Caco-2 (cell line): ENCODE data around the gene NAB1. TPM values are rescaled to one million over a fixed set of nuclear protein-coding genes. Genes with fewer than 3 reads are reported as not detected.

Source experiments
- BruUV-seq: library from RNA; stranded (reverse); fragments of 400-500 nt; replicated peaks from 2 replicates; lab custom pipeline; 2021; lab: Mats Ljungman, UMichigan
- CTCF ChIA-PET: fragments of 300-600 bp; sonication (Branson Sonifier 250); formaldehyde crosslinking; loops from one replicate; lab custom pipeline; 2022; ENCODE audit warnings: antibody characterized with exemption; lab: Charles Lee
- POLR2A ChIA-PET: fragments of 300-600 bp; sonication (Branson Sonifier 250); formaldehyde crosslinking; loops from one replicate; lab custom pipeline; 2022; ENCODE audit warnings: antibody characterized with exemption; lab: Charles Lee
- DNase-seq, 2 experiments: peaks; one replicate each; pipeline versions ENCODE4 v3.0.0 to v3.0.0-alpha.2; 2020 to 2022
- H3K27me3 ChIP-seq: replicated peaks from 2 replicates; pipeline ENCODE4 v1.6.0; 2011; ENCODE audit warnings: low read length; ENCODE audit not compliant: control insufficient read depth, insufficient read depth
- H3K36me3 ChIP-seq: 2 replicates; pipeline ENCODE4 v1.5.1; 2011; ENCODE audit warnings: low read length; ENCODE audit not compliant: control insufficient read depth, insufficient read depth
- H3K4me1 ChIP-seq: fragments of 250-450 bp; sonication (Bioruptor Pico); 2 replicates; pipeline ENCODE4 v1.5.1; 2020; ENCODE audit warnings: mild to moderate bottlenecking
- H3K4me3 ChIP-seq: 2 replicates; pipeline ENCODE4 v1.5.1; 2011; ENCODE audit warnings: low read depth, mild to moderate bottlenecking, control low read depth, low read length
- H3K9me3 ChIP-seq: fragments of 250-450 bp; sonication (Bioruptor Pico); 2 replicates; pipeline ENCODE4 v1.5.1; 2020; ENCODE audit warnings: mild to moderate bottlenecking, moderate library complexity
- H3K27ac Mint-ChIP-seq: one replicate; pipeline ENCODE4 v1.8.0; 2022; ENCODE audit warnings: mixed read lengths; ENCODE audit not compliant: unreplicated experiment
- H3K27me3 Mint-ChIP-seq: one replicate; pipeline ENCODE4 v1.8.0; 2022; ENCODE audit warnings: mixed read lengths; ENCODE audit not compliant: insufficient read depth, unreplicated experiment
- H3K36me3 Mint-ChIP-seq: one replicate; pipeline ENCODE4 v1.8.0; 2022; ENCODE audit warnings: mild to moderate bottlenecking, mixed read lengths; ENCODE audit not compliant: insufficient read depth, unreplicated experiment
- H3K4me1 Mint-ChIP-seq: one replicate; pipeline ENCODE4 v1.8.0; 2022; ENCODE audit warnings: low read depth, mixed read lengths; ENCODE audit not compliant: unreplicated experiment
- H3K4me3 Mint-ChIP-seq: one replicate; pipeline ENCODE4 v1.8.0; 2022; ENCODE audit warnings: mild to moderate bottlenecking, moderate library complexity, mixed read lengths; ENCODE audit not compliant: unreplicated experiment
- H3K9me3 Mint-ChIP-seq: one replicate; pipeline ENCODE4 v1.8.0; 2022; ENCODE audit warnings: mixed read lengths; ENCODE audit not compliant: unreplicated experiment
- intact Hi-C: fragments of 100-400 bp; cut with micrococcal nuclease; formaldehyde crosslinking; loops from one replicate; pipeline ENCODE4 v1.10.0; 2022; ENCODE audit not compliant: unreplicated experiment
- total RNA-seq: library from RNA; stranded (reverse); gene quantifications from 2 replicates; pipeline ENCODE4 v1.2.3, GENCODE V29; 2022
- TF ChIP-seq, protein P1 (sequence below), 2 experiments: fragments of 200-600 bp in 1 of 2; IDR thresholded peaks; 1 replicate in 1 of 2; 2 replicates in 1 of 2; pipeline versions ENCODE4 v1.5.1 to v1.8.0; 2011 to 2022; ENCODE audit warnings: antibody characterized with exemption in 1 of 2, control low read depth in 1 of 2, inconsistent platforms in 1 of 2, low read depth in 1 of 2, low read length in 1 of 2, mild to moderate bottlenecking in 1 of 2, moderate library complexity in 1 of 2; ENCODE audit not compliant: insufficient read depth in 1 of 2, severe bottlenecking in 1 of 2, unreplicated experiment in 1 of 2

NAB1 gene
- total RNA-seq, 1 experiment from 2014 or later, result 88.1 TPM

DNA sequence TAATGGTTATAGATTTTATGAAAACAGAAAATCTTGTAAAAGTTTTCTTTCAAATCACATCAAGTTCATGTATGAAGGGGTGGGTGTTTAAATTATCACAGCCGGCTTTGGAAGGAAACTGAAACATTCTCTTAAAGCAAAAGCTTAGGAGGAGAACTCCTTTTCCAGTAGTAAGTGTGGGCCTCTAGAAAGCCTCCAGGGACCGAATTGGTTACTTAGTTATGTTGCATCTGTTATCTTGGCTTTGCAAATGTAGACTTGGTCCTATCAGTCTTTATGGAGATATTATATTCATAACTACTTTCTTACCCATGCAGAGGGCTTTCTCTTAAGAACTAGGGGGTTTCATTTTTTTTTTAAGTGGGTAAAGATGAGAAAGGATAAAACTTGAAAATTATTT is 7.4 kb downstream of the NAB1 start:
- H3K9me3 ChIP-seq, result no peaks in the 10 kb centered on the region
- CTCF ChIA-PET, result no interaction called here
- Mint-ChIP-seq H3K36me3 (peaks cover 13% of the 10 kb centered on the region), H3K27me3 (no peaks in the 10 kb centered on the region), H3K4me3 (no peak overlapping the region), H3K9me3 (no peaks in the 10 kb centered on the region), H3K4me1 (peaks cover 8% of the 10 kb centered on the region), H3K27ac (no peak overlapping the region)
- BruUV-seq, result no TSS peak
- intact Hi-C loops, result loop anchor here (10.0 kb wide), 1 partner anchor 272 kb away; no protein-coding TSS in a partner anchor
- no peaks in the 10 kb centered on the region for H3K27me3 ChIP-seq
- TF ChIP-seq, protein P1, sequence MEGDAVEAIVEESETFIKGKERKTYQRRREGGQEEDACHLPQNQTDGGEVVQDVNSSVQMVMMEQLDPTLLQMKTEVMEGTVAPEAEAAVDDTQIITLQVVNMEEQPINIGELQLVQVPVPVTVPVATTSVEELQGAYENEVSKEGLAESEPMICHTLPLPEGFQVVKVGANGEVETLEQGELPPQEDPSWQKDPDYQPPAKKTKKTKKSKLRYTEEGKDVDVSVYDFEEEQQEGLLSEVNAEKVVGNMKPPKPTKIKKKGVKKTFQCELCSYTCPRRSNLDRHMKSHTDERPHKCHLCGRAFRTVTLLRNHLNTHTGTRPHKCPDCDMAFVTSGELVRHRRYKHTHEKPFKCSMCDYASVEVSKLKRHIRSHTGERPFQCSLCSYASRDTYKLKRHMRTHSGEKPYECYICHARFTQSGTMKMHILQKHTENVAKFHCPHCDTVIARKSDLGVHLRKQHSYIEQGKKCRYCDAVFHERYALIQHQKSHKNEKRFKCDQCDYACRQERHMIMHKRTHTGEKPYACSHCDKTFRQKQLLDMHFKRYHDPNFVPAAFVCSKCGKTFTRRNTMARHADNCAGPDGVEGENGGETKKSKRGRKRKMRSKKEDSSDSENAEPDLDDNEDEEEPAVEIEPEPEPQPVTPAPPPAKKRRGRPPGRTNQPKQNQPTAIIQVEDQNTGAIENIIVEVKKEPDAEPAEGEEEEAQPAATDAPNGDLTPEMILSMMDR (IDR thresholded peaks at IDR 0.05; ENCODE audit: insufficient read depth in 1 of 2, low read depth in 1 of 2, low read length in 1 of 2, severe bottlenecking in 1 of 2, unreplicated experiment in 1 of 2), result no peak
- POLR2A ChIA-PET, result no interaction called here
- no peak for DNase-seq
- no peaks in the 10 kb centered on the region for H3K4me1 ChIP-seq
- no peak overlapping the region for H3K4me3 ChIP-seq
- no peaks in the 10 kb centered on the region; the same call in 1 of the 2 replicates for H3K36me3 ChIP-seq

DNA sequence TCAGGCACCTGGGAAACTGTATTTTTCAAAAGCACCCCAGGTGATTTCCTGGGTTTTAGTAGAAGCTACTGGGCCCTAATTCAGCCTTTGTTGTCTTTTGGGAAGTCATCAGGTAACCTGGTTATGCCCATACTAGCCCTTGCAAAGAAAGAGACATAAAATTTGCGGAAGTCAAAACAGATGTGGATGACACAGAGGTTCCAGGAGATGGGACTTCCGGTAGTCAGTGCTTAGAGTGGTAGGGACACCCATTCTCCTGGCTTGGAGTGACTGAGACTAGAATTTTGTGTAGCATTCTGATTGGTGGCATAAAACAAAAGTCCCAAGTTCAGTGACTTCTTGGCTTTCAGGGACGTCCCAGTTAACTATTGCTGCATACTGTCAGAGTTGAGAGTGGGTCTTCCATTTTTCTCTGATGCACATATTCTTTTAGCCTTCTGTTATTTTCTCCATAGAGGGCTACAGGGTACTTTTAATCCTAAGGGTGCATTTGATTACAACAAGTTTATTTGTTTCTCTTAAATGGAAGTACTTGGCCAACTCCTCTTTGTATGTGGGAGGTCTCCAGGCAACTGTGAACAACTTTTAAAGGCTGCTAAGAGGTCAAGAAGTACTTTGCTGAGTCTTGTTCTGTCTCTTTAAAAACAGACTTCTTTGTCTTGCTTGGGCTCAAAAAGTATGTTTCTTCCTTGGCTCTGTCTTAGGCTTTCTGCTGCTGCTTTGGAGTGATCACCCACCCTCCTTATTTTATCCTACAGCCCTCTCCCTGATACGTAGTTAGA is 8.8 kb downstream of the NAB1 start:
- intact Hi-C loops, result loop anchor here (10.0 kb wide), 1 partner anchor 273 kb away; no protein-coding TSS in a partner anchor
- H3K36me3 ChIP-seq, result no peaks in the 10 kb centered on the region; the same call in 1 of the 2 replicates

DNA sequence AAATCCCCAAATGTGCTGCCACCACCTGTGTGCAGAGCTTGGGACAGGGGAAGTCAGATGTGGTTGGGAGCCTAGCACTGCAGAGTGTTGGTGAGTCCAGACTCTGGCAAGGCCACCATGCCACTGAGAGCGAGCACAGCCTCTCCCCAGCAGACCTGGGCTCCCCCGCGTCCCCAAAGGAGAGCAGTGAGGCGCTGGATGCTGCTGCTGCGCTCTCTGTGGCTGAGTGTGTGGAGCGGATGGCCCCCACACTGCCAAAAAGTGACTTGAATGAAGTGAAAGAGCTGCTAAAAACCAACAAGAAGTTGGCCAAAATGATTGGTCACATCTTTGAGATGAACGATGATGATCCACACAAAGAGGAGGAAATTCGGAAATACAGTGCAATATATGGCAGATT is 10.7 kb downstream of the NAB1 start:
- peaks cover 14% of the 10 kb centered on the region for H3K4me1 Mint-ChIP-seq
- TF ChIP-seq, protein P1 (IDR thresholded peaks at IDR 0.05; ENCODE audit: insufficient read depth in 1 of 2, low read depth in 1 of 2, low read length in 1 of 2, severe bottlenecking in 1 of 2, unreplicated experiment in 1 of 2), result no peak
- H3K36me3 Mint-ChIP-seq, result peaks cover 19% of the 10 kb centered on the region
- no peak for DNase-seq
- ChIA-PET CTCF (no interaction called here), POLR2A (no interaction called here)
- H3K4me3 Mint-ChIP-seq, result no peak overlapping the region
- Histone ChIP-seq H3K36me3 (no peaks in the 10 kb centered on the region; the same call in 1 of the 2 replicates), H3K4me3 (no peak overlapping the region), H3K27me3 (no peaks in the 10 kb centered on the region), H3K9me3 (no peaks in the 10 kb centered on the region), H3K4me1 (no peaks in the 10 kb centered on the region)
- BruUV-seq, result no TSS peak
- H3K27me3 Mint-ChIP-seq, result no peaks in the 10 kb centered on the region
- H3K27ac Mint-ChIP-seq, result no peak overlapping the region
- intact Hi-C loops, result loop anchor here (10.0 kb wide), 1 partner anchor 275 kb away; no protein-coding TSS in a partner anchor
- H3K9me3 Mint-ChIP-seq, result peaks cover 6% of the 10 kb centered on the region

More for the DNA sequence above, 8.8 kb downstream of the NAB1 start:
- H3K27me3 ChIP-seq, result no peaks in the 10 kb centered on the region
- Mint-ChIP-seq H3K27me3 (no peaks in the 10 kb centered on the region), H3K4me3 (no peak overlapping the region), H3K27ac (no peak overlapping the region), H3K4me1 (peaks cover 12% of the 10 kb centered on the region), H3K9me3 (no peaks in the 10 kb centered on the region), H3K36me3 (peaks cover 13% of the 10 kb centered on the region)
- BruUV-seq, result no TSS peak
- TF ChIP-seq, protein P1 (IDR thresholded peaks at IDR 0.05; ENCODE audit: insufficient read depth in 1 of 2, low read depth in 1 of 2, low read length in 1 of 2, severe bottlenecking in 1 of 2, unreplicated experiment in 1 of 2), result no peak
- DNase-seq, result no peak
- no peaks in the 10 kb centered on the region for H3K4me1 ChIP-seq
- H3K4me3 ChIP-seq, result no peak overlapping the region
- CTCF ChIA-PET, result no interaction called here
- POLR2A ChIA-PET, result no interaction called here
- H3K9me3 ChIP-seq, result no peaks in the 10 kb centered on the region
